ENCODE data around the gene SMG6.

DNA sequence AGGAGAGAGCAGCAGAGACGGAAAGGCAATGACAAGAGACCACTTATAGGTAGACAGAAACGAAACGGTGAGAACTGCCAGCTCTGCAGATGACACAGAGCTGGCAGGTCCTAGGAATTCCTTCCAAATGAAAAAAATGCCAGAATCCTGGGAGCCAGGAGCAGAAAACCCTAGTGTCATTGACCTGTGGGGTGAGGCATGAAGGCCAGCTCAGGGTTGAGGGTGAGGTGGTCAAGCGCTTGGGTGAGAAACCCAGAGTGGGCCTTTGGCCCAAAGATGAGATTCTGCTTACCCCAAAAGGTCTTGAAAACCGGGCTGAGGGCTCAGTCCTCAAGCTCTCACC is 239.5 kb downstream of the SMG6 start:
- TF ChIP-seq, protein P1, sequence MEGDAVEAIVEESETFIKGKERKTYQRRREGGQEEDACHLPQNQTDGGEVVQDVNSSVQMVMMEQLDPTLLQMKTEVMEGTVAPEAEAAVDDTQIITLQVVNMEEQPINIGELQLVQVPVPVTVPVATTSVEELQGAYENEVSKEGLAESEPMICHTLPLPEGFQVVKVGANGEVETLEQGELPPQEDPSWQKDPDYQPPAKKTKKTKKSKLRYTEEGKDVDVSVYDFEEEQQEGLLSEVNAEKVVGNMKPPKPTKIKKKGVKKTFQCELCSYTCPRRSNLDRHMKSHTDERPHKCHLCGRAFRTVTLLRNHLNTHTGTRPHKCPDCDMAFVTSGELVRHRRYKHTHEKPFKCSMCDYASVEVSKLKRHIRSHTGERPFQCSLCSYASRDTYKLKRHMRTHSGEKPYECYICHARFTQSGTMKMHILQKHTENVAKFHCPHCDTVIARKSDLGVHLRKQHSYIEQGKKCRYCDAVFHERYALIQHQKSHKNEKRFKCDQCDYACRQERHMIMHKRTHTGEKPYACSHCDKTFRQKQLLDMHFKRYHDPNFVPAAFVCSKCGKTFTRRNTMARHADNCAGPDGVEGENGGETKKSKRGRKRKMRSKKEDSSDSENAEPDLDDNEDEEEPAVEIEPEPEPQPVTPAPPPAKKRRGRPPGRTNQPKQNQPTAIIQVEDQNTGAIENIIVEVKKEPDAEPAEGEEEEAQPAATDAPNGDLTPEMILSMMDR (IDR thresholded peaks at IDR 0.05): no peak
- no peak for TF ChIP-seq POLR2A (IDR thresholded peaks at IDR 0.05)
